ENCODE results near the gene KLF13.

GRCh38 chr15:31389576-31389975, 62.9 kb downstream of the KLF13 start:
- no peak for TF ChIP-seq POLR2A (IDR thresholded peaks at IDR 0.05)
- TF ChIP-seq CTCF (IDR thresholded peaks at IDR 0.05), result no peak
- no peak for TF ChIP-seq POLR2AphosphoS5 (IDR thresholded peaks at IDR 0.05)

All from breast epithelium (tissue), 3 donors.